ENCODE results near the gene JARID2. TPM values are rescaled to one million over a fixed set of nuclear protein-coding genes. Genes with fewer than 3 reads are reported as not detected.

JARID2 gene
- total RNA-seq, 1 donor from 2014 or later = 12.5 TPM

DNA sequence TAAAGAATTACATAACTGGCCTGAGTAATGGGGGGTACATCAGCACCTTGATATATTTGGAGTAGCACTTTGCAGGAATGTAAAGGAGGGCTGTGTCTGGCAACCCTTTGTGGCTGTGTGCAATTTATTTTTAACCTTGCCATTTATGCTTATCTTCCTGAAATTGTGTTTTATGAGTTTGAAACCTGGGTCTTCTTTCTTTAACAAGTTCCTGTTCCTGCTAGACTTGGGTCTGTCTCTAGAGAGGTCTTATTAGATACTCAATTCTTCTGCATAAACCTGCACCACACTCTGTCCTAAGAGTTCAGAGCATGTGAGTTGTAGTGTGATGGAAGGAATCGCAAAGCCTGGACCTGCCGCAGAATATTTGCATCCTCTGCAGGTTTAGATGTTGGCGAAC, 181.0 kb downstream of the JARID2 start:
- no peak overlapping the region for H3K4me3 Mint-ChIP-seq (ENCODE audit: unreplicated experiment)
- peaks cover 23% of the 10 kb centered on the region for H3K4me1 Mint-ChIP-seq (ENCODE audit: unreplicated experiment)
- H3K36me3 Mint-ChIP-seq (ENCODE audit: unreplicated experiment) = no peaks in the 10 kb centered on the region
- TF ChIP-seq, protein P1, sequence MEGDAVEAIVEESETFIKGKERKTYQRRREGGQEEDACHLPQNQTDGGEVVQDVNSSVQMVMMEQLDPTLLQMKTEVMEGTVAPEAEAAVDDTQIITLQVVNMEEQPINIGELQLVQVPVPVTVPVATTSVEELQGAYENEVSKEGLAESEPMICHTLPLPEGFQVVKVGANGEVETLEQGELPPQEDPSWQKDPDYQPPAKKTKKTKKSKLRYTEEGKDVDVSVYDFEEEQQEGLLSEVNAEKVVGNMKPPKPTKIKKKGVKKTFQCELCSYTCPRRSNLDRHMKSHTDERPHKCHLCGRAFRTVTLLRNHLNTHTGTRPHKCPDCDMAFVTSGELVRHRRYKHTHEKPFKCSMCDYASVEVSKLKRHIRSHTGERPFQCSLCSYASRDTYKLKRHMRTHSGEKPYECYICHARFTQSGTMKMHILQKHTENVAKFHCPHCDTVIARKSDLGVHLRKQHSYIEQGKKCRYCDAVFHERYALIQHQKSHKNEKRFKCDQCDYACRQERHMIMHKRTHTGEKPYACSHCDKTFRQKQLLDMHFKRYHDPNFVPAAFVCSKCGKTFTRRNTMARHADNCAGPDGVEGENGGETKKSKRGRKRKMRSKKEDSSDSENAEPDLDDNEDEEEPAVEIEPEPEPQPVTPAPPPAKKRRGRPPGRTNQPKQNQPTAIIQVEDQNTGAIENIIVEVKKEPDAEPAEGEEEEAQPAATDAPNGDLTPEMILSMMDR (IDR thresholded peaks at IDR 0.05) = no peak
- H3K9me3 Mint-ChIP-seq (ENCODE audit: unreplicated experiment) = no peaks in the 10 kb centered on the region
- H3K27me3 Mint-ChIP-seq (ENCODE audit: unreplicated experiment) = no peaks in the 10 kb centered on the region
- no peak for DNase-seq (ENCODE audit: extremely low spot score, unreplicated experiment)
- no peak overlapping the region for H3K27ac Mint-ChIP-seq (ENCODE audit: unreplicated experiment)

DNA sequence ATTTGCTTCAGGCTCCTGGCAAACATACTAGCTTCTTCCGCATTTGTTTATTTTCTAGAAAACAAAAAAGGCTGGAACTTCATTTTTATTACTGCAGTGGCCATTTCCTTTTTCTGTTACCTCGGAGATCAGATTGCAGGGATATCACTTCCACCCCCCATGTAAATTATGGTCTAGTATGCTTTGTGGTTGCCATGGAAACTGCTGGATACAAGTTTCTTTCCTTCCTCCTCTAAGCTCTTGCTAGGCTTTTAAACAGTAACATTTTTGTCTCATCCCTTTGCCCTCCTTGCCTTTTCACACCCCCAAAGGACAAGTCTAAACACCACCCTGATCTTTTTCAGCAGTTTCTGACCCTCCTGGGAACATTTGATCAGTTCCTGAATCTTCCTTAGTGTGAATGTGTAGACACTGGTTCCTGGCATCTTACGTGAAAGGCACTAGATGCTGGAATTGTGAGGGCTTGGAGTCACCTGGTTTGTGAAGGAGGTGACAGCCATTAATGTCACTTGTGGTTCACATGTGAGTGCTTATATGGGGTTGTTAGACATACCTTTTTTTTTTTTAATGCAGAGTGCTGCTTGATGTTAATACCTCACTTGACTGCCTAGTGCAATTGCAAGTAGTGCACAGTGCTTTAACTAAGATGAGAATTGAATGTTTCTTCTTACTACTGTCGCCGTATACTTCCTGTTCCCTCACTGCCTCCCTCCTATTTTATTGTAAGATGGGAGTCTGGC, 181.6 kb downstream of the JARID2 start:
- Mint-ChIP-seq H3K9me3 (ENCODE audit: unreplicated experiment) (no peaks in the 10 kb centered on the region), H3K27ac (ENCODE audit: unreplicated experiment) (no peak overlapping the region), H3K36me3 (ENCODE audit: unreplicated experiment) (no peaks in the 10 kb centered on the region), H3K4me3 (ENCODE audit: unreplicated experiment) (no peak overlapping the region), H3K4me1 (ENCODE audit: unreplicated experiment) (peaks cover 27% of the 10 kb centered on the region), H3K27me3 (ENCODE audit: unreplicated experiment) (no peaks in the 10 kb centered on the region)
- TF ChIP-seq, protein P1 (IDR thresholded peaks at IDR 0.05) = no peak
- DNase-seq (ENCODE audit: extremely low spot score, unreplicated experiment) = no peak

GRCh38 chr6:15429141-15430110, 183.6 kb downstream of the JARID2 start:
- peak overlapping the region; percentile 18 for H3K27ac Mint-ChIP-seq (ENCODE audit: unreplicated experiment)
- no peak for DNase-seq (ENCODE audit: extremely low spot score, unreplicated experiment)
- no peaks in the 10 kb centered on the region for H3K9me3 Mint-ChIP-seq (ENCODE audit: unreplicated experiment)
- no peak overlapping the region for H3K4me3 Mint-ChIP-seq (ENCODE audit: unreplicated experiment)
- no peaks in the 10 kb centered on the region for H3K27me3 Mint-ChIP-seq (ENCODE audit: unreplicated experiment)
- H3K4me1 Mint-ChIP-seq (ENCODE audit: unreplicated experiment) = peaks cover 37% of the 10 kb centered on the region
- TF ChIP-seq, protein P1 (IDR thresholded peaks at IDR 0.05) = no peak
- no peaks in the 10 kb centered on the region for H3K36me3 Mint-ChIP-seq (ENCODE audit: unreplicated experiment)

GRCh38 chr6:15430186-15430585, 184.3 kb downstream of the JARID2 start:
- Mint-ChIP-seq H3K4me3 (ENCODE audit: unreplicated experiment) (no peak overlapping the region), H3K27ac (ENCODE audit: unreplicated experiment) (peak overlapping the region; percentile 8), H3K27me3 (ENCODE audit: unreplicated experiment) (no peaks in the 10 kb centered on the region), H3K9me3 (ENCODE audit: unreplicated experiment) (peaks cover 5% of the 10 kb centered on the region), H3K4me1 (ENCODE audit: unreplicated experiment) (peaks cover 41% of the 10 kb centered on the region), H3K36me3 (ENCODE audit: unreplicated experiment) (no peaks in the 10 kb centered on the region)
- TF ChIP-seq, protein P1 (IDR thresholded peaks at IDR 0.05) = no peak
- DNase-seq (ENCODE audit: extremely low spot score, unreplicated experiment) = no peak

GRCh38 chr6:15430931-15431405, 185.1 kb downstream of the JARID2 start:
- TF ChIP-seq, protein P1 (IDR thresholded peaks at IDR 0.05) = no peak
- Mint-ChIP-seq H3K4me1 (ENCODE audit: unreplicated experiment) (peaks cover 41% of the 10 kb centered on the region), H3K27ac (ENCODE audit: unreplicated experiment) (no peak overlapping the region), H3K27me3 (ENCODE audit: unreplicated experiment) (no peaks in the 10 kb centered on the region), H3K4me3 (ENCODE audit: unreplicated experiment) (no peak overlapping the region), H3K9me3 (ENCODE audit: unreplicated experiment) (peaks cover 5% of the 10 kb centered on the region), H3K36me3 (ENCODE audit: unreplicated experiment) (no peaks in the 10 kb centered on the region)
- DNase-seq (ENCODE audit: extremely low spot score, unreplicated experiment) = no peak

All from osteocyte (in vitro differentiated cells).